ENCODE measurements around the gene CPNE9. TPM values are rescaled to one million over a fixed set of nuclear protein-coding genes. Genes with fewer than 3 reads are reported as not detected.

CPNE9 gene
- 54.6 TPM for total RNA-seq (ENCODE audit: unreplicated experiment)
- long read RNA-seq, partial matches to known transcripts, result 5 of 27 reads
- long read RNA-seq, other reads (novel, unspliced or antisense), result 22 of 27 reads

GRCh38 chr3:9703736-9704346 is at the start of gene CPNE9:
Gene CPNE9, plus strand, starts transcription at chr3:9703833. Its CDS starts 164 bp downstream, at chr3:9703997.
- peaks cover 6% of the 10 kb centered on the region for H3K9me3 Mint-ChIP-seq (ENCODE audit: unreplicated experiment)
- peaks cover 7% of the 10 kb centered on the region for H3K27me3 Mint-ChIP-seq (ENCODE audit: unreplicated experiment)
- H3K27ac Mint-ChIP-seq (ENCODE audit: unreplicated experiment), result peak within 1 kb of the TSS; percentile 64
- H3K4me3 Mint-ChIP-seq (ENCODE audit: unreplicated experiment), result peak within 1 kb of the TSS; percentile 84
- H3K36me3 Mint-ChIP-seq (ENCODE audit: unreplicated experiment), result peaks cover 9% of the 10 kb centered on the region
- peak; percentile 68 for DNase-seq
- H3K4me1 Mint-ChIP-seq (ENCODE audit: low read depth, unreplicated experiment), result peaks cover 3% of the 10 kb centered on the region
- TF ChIP-seq, protein P1, sequence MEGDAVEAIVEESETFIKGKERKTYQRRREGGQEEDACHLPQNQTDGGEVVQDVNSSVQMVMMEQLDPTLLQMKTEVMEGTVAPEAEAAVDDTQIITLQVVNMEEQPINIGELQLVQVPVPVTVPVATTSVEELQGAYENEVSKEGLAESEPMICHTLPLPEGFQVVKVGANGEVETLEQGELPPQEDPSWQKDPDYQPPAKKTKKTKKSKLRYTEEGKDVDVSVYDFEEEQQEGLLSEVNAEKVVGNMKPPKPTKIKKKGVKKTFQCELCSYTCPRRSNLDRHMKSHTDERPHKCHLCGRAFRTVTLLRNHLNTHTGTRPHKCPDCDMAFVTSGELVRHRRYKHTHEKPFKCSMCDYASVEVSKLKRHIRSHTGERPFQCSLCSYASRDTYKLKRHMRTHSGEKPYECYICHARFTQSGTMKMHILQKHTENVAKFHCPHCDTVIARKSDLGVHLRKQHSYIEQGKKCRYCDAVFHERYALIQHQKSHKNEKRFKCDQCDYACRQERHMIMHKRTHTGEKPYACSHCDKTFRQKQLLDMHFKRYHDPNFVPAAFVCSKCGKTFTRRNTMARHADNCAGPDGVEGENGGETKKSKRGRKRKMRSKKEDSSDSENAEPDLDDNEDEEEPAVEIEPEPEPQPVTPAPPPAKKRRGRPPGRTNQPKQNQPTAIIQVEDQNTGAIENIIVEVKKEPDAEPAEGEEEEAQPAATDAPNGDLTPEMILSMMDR (IDR thresholded peaks at IDR 0.05; ENCODE audit: partially characterized antibody, unreplicated experiment), result no peak

GRCh38 chr3:9659849-9660248 is 43.8 kb upstream of the CPNE9 start:
- H3K4me3 Mint-ChIP-seq (ENCODE audit: unreplicated experiment), result no peak overlapping the region
- H3K27me3 Mint-ChIP-seq (ENCODE audit: unreplicated experiment), result no peaks in the 10 kb centered on the region
- H3K36me3 Mint-ChIP-seq (ENCODE audit: unreplicated experiment), result peaks cover 9% of the 10 kb centered on the region
- no peak overlapping the region for H3K27ac Mint-ChIP-seq (ENCODE audit: unreplicated experiment)
- TF ChIP-seq, protein P1 (IDR thresholded peaks at IDR 0.05; ENCODE audit: partially characterized antibody, unreplicated experiment), result no peak
- H3K9me3 Mint-ChIP-seq (ENCODE audit: unreplicated experiment), result no peaks in the 10 kb centered on the region
- no peak for DNase-seq
- no peaks in the 10 kb centered on the region for H3K4me1 Mint-ChIP-seq (ENCODE audit: low read depth, unreplicated experiment)

DNA sequence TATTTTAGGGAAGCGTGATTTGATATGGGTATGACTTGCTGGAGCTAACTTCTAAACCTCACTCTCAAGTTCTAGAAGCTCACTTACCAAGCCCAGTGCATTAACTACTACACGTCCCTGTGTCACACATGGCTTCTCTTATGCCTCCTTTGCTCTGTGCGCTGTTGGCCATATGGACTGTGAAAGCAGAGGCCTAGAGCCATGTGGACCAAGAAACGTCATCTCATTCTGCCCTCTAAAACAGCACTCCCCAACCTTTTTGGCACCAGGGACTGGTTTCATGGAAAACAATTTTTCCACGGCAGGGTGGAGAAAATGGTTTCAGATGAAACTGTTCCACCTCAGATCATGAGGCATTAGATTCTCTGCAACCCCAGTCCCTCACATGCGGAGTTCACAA is 42.7 kb upstream of the CPNE9 start:
- Mint-ChIP-seq H3K4me1 (ENCODE audit: low read depth, unreplicated experiment) (no peaks in the 10 kb centered on the region), H3K27ac (ENCODE audit: unreplicated experiment) (no peak overlapping the region), H3K4me3 (ENCODE audit: unreplicated experiment) (no peak overlapping the region), H3K36me3 (ENCODE audit: unreplicated experiment) (peaks cover 9% of the 10 kb centered on the region), H3K27me3 (ENCODE audit: unreplicated experiment) (no peaks in the 10 kb centered on the region), H3K9me3 (ENCODE audit: unreplicated experiment) (no peaks in the 10 kb centered on the region)
- DNase-seq, result no peak
- TF ChIP-seq, protein P1 (IDR thresholded peaks at IDR 0.05; ENCODE audit: partially characterized antibody, unreplicated experiment), result no peak

DNA sequence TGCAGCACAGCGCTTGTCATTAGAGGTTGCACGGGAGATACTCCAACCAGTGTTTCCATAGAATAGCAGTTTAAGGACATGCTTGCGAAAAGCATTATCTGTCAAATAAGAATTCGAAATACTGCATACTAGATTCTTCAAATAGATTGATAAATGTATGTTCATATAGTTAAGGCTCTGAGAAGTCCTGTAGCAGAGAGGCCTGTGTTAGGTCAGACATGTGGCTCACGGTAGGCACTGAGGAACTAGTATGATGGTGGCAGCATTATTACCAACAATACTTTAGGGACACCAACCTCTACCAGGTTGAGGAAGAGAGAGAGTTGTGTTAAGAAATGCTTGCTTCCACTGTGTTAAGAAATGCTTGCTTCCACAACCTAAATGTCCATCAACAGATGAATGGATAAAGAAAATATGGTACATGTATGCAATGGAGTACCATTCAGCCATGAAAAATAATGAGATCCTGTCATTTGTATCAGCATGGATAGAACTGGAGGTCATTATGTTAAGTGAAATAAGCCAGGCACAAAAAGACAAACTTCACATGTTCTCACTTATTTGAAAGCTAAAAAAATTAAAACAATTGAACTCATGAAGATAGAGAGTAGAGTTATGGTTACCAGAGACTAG is 39.4 kb upstream of the CPNE9 start:
- Mint-ChIP-seq H3K27me3 (ENCODE audit: unreplicated experiment) (no peaks in the 10 kb centered on the region), H3K9me3 (ENCODE audit: unreplicated experiment) (no peaks in the 10 kb centered on the region), H3K4me3 (ENCODE audit: unreplicated experiment) (no peak overlapping the region), H3K27ac (ENCODE audit: unreplicated experiment) (no peak overlapping the region), H3K36me3 (ENCODE audit: unreplicated experiment) (peaks cover 9% of the 10 kb centered on the region), H3K4me1 (ENCODE audit: low read depth, unreplicated experiment) (no peaks in the 10 kb centered on the region)
- DNase-seq, result no peak
- TF ChIP-seq, protein P1 (IDR thresholded peaks at IDR 0.05; ENCODE audit: partially characterized antibody, unreplicated experiment), result no peak

Measured in glutamatergic neuron (in vitro differentiated cells).